ENCODE results near the gene TRMU.

- TF ChIP-seq CTCF (IDR thresholded peaks at IDR 0.05; ENCODE audit: low read depth, low read length, missing input control) (no peak), FOXA1 (IDR thresholded peaks at IDR 0.05) (no peak), ZBTB33 (IDR thresholded peaks at IDR 0.05) (no peak), RXRA (IDR thresholded peaks at IDR 0.05) (no peak), JUND (IDR thresholded peaks at IDR 0.05) (no peak), TAF1 (conservative IDR thresholded peaks at IDR 0.05) (no peak), MAX (IDR thresholded peaks at IDR 0.05) (no peak)
Observed at GRCh38 chr22:46388647-46389046, 53.1 kb downstream of the TRMU start.

Measured in liver (tissue), 3 donors.